Fibroblast of skin of abdomen (primary cell): ENCODE results near the gene CR1.
"Not testable (repeated sequence)": the region's sequence is repeated elsewhere in the genome, so short reads cannot be mapped to it uniquely, and the experiment has no call there.

Experiments
- DNase-seq: peaks from one replicate; pipeline ENCODE4 v3.0.0-alpha.2; 2013

The CR1 gene

DNA sequence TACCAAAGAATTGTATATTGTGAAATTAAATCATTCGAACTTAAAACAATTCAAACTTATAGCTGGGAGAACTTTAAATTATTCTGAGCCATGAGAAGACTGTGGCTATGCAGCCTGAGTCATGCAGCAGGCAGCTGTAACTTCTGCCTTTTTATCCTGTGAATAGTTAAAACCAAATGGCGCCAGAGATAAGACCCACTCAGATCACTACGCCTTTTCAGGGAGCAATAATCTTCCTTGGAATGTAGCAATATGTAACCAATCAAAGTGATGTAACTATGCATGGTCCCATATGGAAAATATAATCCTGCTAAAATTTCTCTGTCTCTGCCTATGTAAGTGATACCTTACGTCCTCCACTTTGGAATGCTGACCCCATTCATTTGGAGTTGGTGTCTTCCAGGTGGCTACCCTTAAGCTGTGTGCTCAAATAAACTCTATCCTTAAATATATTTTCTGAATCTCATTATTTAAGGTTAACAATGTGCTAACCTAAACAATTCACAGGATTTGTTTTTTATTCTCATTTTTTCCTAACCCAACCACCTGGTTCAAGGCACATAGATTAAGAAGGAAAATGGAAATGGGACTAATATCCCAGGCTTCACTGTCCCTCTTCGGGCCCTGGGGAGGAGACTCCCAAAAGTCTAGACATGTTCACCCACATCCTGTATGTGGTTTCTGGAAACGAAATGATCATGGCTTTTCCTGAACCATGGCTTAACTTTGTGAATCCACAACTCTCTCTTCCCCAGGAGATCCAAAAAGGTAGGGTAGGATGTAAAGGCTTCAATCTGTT, 184.8 kb downstream of the CR1 start:
- DNase-seq: peak; percentile 95

DNA sequence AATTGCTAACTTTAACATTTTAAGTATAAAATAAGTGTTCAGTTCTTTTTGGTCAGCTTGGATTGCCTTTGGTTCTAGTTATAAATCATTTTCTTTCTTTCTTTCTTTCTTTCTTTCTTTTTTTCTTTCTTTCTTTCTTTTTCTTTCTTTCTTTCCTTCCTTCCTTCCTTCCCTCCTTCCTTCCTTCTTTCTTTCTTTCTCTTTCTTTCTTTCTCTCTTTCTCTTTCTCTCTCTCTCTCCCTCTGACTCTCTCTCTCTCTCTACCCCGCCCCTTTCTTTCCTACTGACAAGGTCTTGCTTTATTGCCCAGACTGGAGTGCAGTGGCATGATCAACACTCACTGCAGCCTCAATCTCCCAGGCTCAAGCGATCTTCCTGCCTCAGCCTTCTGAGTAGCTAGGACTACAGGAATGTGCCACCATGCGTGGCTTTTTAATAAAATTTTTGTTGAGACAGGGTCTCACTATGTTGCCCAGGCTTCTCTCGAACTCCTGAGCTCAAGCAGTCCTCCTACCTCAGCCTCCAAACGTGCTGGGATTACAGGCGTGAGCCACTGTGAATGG, 187.0 kb downstream of the CR1 start:
- DNase-seq: not testable (repeated sequence)

DNA sequence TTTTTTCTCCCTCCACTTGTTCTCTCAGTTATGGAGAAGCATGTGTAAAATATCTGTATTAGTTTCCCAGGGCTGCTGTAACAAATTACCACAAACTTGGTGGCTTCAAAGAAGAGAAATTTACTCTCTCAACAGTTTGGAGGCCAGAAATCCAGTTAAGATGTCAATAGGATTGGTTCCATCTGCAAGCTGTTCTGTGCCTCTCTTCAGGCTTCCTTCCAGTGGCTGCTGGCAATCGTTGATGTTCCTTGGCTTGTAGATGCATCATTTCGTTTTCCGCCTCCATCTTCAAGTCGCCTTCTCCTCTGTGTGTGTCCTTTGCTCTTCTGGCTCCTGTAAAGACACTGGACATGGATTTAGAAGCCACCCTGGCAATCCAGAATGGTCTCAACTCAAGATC, 194.6 kb downstream of the CR1 start:
- DNase-seq: not testable (repeated sequence)

DNA sequence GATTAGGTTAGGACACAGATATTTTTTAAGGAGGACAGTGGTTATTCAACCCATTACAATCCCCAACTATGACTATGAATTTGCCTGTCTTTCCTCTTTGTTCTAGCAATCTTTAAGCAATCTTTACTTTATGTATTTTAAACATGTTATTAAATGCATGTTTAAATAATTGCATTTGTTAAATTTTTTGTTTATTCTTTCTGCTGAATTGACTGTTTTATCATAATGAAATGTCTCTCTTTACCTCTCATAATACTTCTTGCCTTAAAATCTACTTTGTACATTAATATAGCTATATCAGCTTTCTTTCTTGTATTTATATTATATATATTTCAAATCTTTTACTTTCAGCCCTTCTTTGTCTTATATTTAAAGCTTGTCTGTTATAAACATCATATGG, 195.1 kb downstream of the CR1 start:
- DNase-seq: no peak
